Activated B cell treated with CpG ODN at 0.5 μM for 24 hours (primary cell): ENCODE measurements around the gene MKRN3. TPM values are rescaled to one million over a fixed set of nuclear protein-coding genes. Genes with fewer than 3 reads are reported as not detected.

Experiments used
- ATAC-seq: fragments of 200-7000 bp; cut with Tn5 transposase; one replicate; pipeline ENCODE4 v1.10.0; 2021; ENCODE audit warnings: low read depth, mild to moderate bottlenecking, moderate library complexity
- CTCF ChIA-PET: fragments of 350-600 bp; sonication (Branson Sonifier 250); formaldehyde crosslinking; loops from one replicate; lab custom pipeline; 2021; ENCODE audit warnings: antibody characterized with exemption; lab: Charles Lee
- POLR2A ChIA-PET: fragments of 350-600 bp; sonication (Branson Sonifier 250); formaldehyde crosslinking; loops from one replicate; lab custom pipeline; 2021; ENCODE audit warnings: antibody characterized with exemption; lab: Charles Lee
- DNase-seq: peaks from one replicate; pipeline ENCODE4 v3.0.0; 2022
- H3K27ac Mint-ChIP-seq: one replicate; pipeline ENCODE4 v1.8.0; 2020; ENCODE audit warnings: mixed read lengths
- H3K27me3 Mint-ChIP-seq: one replicate; pipeline ENCODE4 v1.8.0; 2021; ENCODE audit warnings: mixed read lengths
- H3K36me3 Mint-ChIP-seq: one replicate; pipeline ENCODE4 v1.8.0; 2021; ENCODE audit warnings: low read depth, mixed read lengths
- H3K4me1 Mint-ChIP-seq: one replicate; pipeline ENCODE4 v1.8.0; 2021; ENCODE audit warnings: mixed read lengths
- H3K4me3 Mint-ChIP-seq: one replicate; pipeline ENCODE4 v1.8.0; 2020; ENCODE audit warnings: mild to moderate bottlenecking, mixed read lengths
- H3K9me3 Mint-ChIP-seq: one replicate; pipeline ENCODE4 v1.8.0; 2020; ENCODE audit warnings: mixed read lengths
- intact Hi-C: fragments of 100-400 bp; cut with micrococcal nuclease; formaldehyde crosslinking; loops from one replicate; pipeline ENCODE4 v1.15.1; 2024
- total RNA-seq: library from RNA; stranded (reverse); gene quantifications from 2 replicates; pipeline ENCODE4 v1.2.3, GENCODE V29; 2022
- TF ChIP-seq, protein P1 (sequence below): fragments of 200-600 bp; IDR thresholded peaks from one replicate; pipeline ENCODE4 v1.8.0; 2022; ENCODE audit warnings: antibody characterized with exemption, mild to moderate bottlenecking

MKRN3 gene
- total RNA-seq: 0.55 and 0.98 TPM in 2 replicates

DNA sequence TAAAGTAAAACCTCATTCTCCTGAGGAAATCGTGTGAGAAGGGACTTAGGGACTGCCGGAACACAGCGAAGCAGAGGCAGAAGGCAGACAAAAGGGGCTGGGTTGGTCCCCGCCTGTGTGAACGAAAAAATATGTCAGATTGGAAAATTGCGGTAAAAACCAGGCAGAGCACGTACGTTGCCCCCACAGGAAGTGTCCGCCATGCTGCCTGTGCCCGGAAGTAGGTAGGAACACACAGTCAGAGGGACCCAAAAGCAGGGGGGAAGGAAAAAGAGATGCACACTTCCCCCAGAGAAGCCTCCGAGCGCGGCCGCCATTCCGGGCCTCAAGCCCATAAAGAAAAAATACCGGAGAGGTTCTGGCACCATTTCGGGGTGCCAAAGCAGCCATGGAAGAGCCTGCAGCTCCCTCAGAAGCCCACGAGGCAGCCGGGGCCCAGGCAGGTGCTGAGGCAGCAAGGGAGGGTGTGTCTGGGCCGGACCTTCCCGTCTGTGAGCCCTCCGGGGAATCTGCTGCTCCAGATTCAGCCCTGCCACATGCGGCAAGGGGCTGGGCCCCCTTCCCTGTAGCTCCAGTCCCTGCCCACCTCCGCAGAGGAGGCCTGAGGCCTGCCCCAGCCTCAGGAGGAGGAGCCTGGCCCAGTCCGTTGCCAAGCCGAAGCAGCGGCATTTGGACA lies at the start of gene MKRN3:
Gene MKRN3 (plus strand): TSS at position 280 of the 676 bp plus-strand sequence. CDS start 109 bp downstream, at position 389.
- no peak for ATAC-seq
- Mint-ChIP-seq H3K36me3 (no peaks in the 10 kb centered on the region), H3K27me3 (no peaks in the 10 kb centered on the region), H3K27ac (no peak within 1 kb of the TSS), H3K4me1 (no peaks in the 10 kb centered on the region), H3K4me3 (peak within 1 kb of the TSS; percentile 60), H3K9me3 (no peaks in the 10 kb centered on the region)
- intact Hi-C loops: no loop called here
- ChIA-PET CTCF (no interaction called here), POLR2A (no interaction called here)
- DNase-seq: no peak
- TF ChIP-seq, protein P1, sequence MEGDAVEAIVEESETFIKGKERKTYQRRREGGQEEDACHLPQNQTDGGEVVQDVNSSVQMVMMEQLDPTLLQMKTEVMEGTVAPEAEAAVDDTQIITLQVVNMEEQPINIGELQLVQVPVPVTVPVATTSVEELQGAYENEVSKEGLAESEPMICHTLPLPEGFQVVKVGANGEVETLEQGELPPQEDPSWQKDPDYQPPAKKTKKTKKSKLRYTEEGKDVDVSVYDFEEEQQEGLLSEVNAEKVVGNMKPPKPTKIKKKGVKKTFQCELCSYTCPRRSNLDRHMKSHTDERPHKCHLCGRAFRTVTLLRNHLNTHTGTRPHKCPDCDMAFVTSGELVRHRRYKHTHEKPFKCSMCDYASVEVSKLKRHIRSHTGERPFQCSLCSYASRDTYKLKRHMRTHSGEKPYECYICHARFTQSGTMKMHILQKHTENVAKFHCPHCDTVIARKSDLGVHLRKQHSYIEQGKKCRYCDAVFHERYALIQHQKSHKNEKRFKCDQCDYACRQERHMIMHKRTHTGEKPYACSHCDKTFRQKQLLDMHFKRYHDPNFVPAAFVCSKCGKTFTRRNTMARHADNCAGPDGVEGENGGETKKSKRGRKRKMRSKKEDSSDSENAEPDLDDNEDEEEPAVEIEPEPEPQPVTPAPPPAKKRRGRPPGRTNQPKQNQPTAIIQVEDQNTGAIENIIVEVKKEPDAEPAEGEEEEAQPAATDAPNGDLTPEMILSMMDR: no peak

DNA sequence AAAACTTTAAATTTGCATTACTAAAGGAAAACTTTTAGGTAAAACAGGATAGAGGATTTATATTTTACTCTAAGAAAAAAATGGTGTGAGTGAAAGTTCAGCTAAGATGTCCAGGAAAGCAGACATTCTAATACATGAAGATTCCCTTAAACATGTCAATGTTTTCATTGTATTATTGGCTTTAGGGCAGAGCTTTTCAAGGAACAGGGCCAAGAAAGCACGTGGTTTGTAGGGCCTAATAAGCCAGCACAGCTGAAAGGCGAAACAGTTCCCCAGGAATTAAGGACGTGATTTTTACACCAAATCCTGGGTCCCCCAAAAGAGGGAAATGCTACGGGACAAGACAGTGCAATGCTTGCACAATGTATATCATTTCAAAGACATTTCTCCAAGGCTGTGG lies 48.6 kb upstream of the MKRN3 start:
- no peaks in the 10 kb centered on the region for H3K27me3 Mint-ChIP-seq

DNA sequence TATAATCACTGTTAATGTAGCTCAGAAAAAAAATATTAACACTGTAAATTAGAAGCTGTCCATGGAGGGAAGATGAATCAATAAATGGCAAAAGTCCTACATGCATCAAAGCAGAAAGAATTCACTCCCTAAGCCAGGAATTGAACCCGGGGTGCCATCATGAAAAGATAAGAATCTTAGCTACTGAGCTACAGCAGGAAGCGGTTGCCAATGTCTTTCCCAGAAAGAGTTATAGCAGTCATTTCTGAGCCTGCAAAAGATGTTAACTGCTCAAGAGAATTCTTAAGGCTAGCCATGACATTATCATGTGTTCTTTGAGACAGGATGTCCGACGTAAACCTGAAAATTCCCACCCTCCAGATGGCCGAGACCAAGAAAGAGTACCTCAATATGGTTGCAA lies 47.4 kb upstream of the MKRN3 start:
- CTCF ChIA-PET: interaction anchor here (0.9 kb wide), 1 partner anchor 20 kb away, joined by 5 read pairs; no protein-coding TSS in a partner anchor
- H3K27me3 Mint-ChIP-seq: no peaks in the 10 kb centered on the region
- TF ChIP-seq, protein P1: no peak
- intact Hi-C loops: no loop called here
- no peaks in the 10 kb centered on the region for H3K9me3 Mint-ChIP-seq
- no peaks in the 10 kb centered on the region for H3K36me3 Mint-ChIP-seq
- H3K4me1 Mint-ChIP-seq: no peaks in the 10 kb centered on the region
- no peak for DNase-seq
- no peak overlapping the region for H3K4me3 Mint-ChIP-seq
- H3K27ac Mint-ChIP-seq: no peak overlapping the region
- ATAC-seq: no peak
- POLR2A ChIA-PET: no interaction called here

More for the DNA sequence above, 48.6 kb upstream of the MKRN3 start:
- Mint-ChIP-seq H3K4me1 (no peaks in the 10 kb centered on the region), H3K4me3 (no peak overlapping the region), H3K36me3 (no peaks in the 10 kb centered on the region), H3K9me3 (no peaks in the 10 kb centered on the region), H3K27ac (no peak overlapping the region)
- intact Hi-C loops: no loop called here
- TF ChIP-seq, protein P1: no peak
- POLR2A ChIA-PET: no interaction called here
- no peak for ATAC-seq
- CTCF ChIA-PET: no interaction called here
- no peak for DNase-seq

DNA sequence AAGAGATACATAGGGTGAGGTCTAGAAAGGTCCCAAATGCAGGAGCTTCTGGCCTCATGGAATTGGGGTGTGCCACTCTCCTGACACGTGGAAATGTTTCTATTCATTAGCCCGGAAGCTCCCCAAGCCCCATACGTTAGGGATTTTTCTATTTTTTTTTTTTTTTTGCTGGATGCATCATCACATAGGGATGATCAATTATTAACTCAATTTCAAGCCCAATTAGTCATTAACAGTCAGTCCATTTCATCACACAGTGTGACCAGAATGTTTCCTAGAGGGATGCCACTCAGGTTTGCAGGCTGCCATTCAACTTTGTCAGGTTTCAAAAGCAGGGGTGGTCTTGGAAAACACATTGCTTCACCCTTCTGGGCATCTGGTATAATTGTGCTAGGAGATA lies 40.7 kb upstream of the MKRN3 start:
- TF ChIP-seq, protein P1: no peak
- POLR2A ChIA-PET: no interaction called here
- H3K36me3 Mint-ChIP-seq: no peaks in the 10 kb centered on the region
- H3K27me3 Mint-ChIP-seq: no peaks in the 10 kb centered on the region
- CTCF ChIA-PET: interaction anchor here (0.7 kb wide), 1 partner anchor 9 kb away, joined by 3 read pairs; no protein-coding TSS in a partner anchor
- H3K9me3 Mint-ChIP-seq: peaks cover 3% of the 10 kb centered on the region
- H3K4me1 Mint-ChIP-seq: no peaks in the 10 kb centered on the region
- no peak for DNase-seq
- no peak overlapping the region for H3K27ac Mint-ChIP-seq
- no peak overlapping the region for H3K4me3 Mint-ChIP-seq
- intact Hi-C loops: no loop called here
- no peak for ATAC-seq

DNA sequence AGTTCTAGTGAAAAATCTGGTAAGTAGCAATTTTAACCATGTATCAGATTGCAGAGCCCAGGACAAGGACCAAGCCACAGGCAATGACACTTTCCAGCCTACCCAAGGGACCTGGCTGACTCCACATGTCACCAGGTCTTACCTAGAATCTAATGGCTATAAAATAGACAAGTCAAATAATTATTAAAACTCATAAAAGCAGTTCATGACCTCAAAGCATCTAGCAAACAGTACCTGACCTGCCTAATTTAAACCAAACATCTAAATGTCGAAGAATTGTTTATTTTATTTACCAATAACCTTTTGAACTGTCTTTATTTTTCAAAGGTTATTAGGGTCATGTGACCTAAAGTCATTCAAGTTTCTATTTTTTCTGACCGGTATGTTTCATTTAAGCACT lies 35.6 kb upstream of the MKRN3 start:
- intact Hi-C loops: no loop called here

More for the DNA sequence above, 35.6 kb upstream of the MKRN3 start:
- DNase-seq (no peak), ATAC-seq (no peak)
- Mint-ChIP-seq H3K36me3 (no peaks in the 10 kb centered on the region), H3K27me3 (no peaks in the 10 kb centered on the region), H3K4me1 (no peaks in the 10 kb centered on the region), H3K27ac (no peak overlapping the region), H3K9me3 (peaks cover 5% of the 10 kb centered on the region), H3K4me3 (no peak overlapping the region)
- ChIA-PET POLR2A (no interaction called here), CTCF (interaction anchor here (0.7 kb wide), 1 partner anchor 9 kb away, joined by 3 read pairs; no protein-coding TSS in a partner anchor)
- TF ChIP-seq, protein P1: no peak
